Stimulated activated CD8-positive, alpha-beta memory T cell treated with anti-CD3 and anti-CD28 coated beads, Interleukin-7, amount 100 ng/mL, for 24 hours (primary cell): ENCODE measurements around the gene AGAP1.

Source experiments
- DNase-seq: peaks from one replicate; pipeline ENCODE4 v3.0.0-alpha.2; 2020; ENCODE audit warnings: low read depth

AGAP1 gene

GRCh38 chr2:235999011-235999410 lies 505.2 kb downstream of the AGAP1 start:
- no peak for DNase-seq

DNA sequence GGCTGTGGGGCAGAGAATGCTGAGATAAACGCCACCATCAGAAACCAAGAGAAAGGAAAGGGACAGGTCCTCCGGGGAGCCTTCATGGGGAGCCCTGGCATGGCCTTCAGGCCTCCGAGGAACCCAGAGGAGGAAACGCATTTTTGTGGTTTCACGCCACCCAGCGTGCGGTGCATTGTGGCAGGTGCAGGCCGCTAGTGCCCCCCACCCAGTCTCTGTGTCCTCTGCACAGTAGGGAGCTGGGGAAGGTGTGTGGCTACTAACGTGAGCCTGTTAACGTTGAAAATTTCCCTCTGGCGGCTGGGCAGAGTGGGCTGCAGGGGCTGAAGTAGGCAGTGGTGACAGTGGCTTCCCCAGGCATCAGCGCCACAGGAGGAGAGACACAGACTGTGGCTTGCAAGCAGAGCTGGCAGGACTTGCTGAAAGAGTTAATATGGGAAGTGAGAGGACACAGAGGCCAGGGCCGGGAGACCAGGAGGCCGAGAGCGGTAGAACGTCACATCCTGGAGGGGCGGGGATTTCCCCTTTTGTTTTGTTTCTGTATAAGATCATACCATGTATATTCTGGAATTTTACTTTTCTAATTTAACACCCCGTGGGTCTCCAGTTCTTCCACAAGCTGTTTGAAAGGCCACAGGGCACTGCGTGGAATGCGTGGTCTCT lies 507.5 kb downstream of the AGAP1 start:
- DNase-seq = no peak

DNA sequence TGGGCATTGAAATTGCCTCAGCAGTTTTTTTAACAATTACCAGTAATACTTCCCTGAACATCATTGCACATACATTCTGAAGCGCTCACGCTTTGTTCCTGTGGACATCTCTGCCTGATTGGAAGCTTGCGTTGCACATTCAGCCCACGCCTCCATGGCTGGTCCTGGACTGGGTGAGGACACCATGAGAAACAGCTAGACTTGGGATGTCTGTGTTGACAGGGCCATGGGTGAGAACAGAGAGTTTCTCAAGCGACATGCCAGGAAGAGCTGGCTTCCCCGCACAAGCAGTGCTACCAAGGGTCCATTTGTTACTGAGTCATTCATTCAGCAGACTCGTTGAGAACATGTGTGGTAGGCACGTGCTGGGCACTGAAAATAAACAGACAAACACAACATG lies 508.0 kb downstream of the AGAP1 start:
- no peak for DNase-seq

DNA sequence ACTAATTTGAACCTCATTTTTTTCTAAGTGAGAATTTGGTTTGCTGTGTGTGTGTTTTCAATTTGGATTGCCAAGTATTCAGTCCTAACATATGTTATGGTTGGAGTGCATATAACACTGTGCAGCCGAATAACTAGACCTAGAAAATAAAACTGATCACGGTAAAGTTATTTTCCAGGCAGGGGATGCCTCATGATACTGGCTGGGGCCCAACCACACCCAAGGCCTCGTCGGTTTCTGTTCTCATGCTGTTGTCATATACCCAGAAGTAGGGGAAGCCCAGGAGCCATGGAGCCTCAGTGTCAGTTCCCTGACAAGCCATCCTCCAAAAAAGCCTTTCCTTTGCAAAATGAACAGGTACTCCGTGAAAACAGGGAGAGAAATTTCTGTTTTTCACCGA lies 514.2 kb downstream of the AGAP1 start:
- no peak for DNase-seq

- DNase-seq = no peak
These were observed 515.0 kb downstream of the AGAP1 start for GRCh38 chr2:236008857-236009256.

- no peak for DNase-seq
These were observed 517.3 kb downstream of the AGAP1 start for GRCh38 chr2:236010920-236011685.

DNA sequence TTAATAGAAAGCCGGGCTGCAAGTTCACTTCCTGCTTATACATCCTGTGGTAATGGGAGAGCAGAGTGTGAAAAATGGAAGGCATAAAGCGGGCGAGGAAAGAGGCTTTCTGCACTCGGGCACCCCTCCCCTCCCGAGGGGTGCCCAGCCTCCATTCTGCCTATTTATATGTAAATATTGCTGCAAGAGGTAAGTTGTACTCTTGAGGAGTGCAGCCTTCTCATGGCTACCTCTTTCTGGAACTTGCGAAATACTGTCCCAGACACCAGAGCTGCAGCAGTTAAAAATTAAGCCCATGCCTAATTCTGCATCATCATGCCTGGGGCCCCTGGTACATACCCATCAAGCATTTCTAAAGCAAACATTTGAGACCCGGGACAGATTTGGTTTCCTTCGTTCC lies 518.3 kb downstream of the AGAP1 start:
- no peak for DNase-seq

GRCh38 chr2:236014408-236015131 lies 520.7 kb downstream of the AGAP1 start:
- no peak for DNase-seq

- DNase-seq = no peak
These were observed 521.3 kb downstream of the AGAP1 start for GRCh38 chr2:236015171-236015570.

GRCh38 chr2:236016496-236016895 lies 522.7 kb downstream of the AGAP1 start:
- DNase-seq = no peak

- DNase-seq = no peak
These were observed 523.6 kb downstream of the AGAP1 start for GRCh38 chr2:236017446-236017845.

GRCh38 chr2:236019434-236019833 lies 525.6 kb downstream of the AGAP1 start:
- DNase-seq = no peak

DNA sequence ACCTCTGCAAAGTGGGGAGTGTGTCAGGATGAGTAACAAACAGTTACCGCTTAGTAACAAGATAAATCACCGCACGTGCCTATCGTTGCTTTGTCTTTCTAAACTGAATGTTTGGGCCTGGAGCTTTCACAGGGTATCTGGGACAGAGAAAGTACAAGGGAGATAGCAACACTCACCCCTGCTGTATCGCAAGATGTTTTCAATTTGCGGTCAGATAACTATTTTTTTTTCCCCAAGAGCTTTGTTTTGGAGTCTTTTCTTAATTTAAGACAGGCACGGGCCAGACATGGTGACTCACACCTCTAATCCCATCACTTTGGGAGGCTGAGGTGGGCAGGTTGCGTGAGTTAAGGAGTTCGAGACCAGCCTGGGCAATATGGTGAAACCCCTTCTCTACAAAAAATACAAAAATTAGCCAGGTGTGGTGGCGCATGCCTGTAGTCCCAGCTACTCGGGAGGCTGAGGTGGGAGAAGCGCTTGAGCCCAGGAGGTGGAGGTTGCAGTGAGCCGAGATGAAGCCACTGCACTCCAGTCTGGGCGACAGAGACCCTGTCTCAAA lies 527.7 kb downstream of the AGAP1 start:
- DNase-seq = no peak

DNA sequence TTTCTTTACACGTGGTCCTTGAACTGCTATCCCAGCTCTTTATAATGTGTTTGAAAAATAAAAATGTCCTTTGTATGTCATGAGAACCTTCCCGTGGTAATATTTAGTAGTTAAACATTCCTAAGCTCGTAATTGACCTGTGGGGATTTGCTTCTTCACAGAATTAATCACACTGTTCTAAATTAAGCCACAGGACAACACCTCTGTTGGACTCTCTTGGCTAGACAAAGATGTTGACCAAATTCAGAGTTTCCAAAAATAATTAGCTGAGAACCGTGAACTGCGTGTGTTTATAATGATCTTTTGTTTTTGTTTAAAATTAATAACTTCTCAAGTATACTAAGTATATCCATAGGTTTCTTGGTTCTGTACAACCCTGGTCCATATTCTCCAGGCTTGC lies 528.3 kb downstream of the AGAP1 start:
- no peak for DNase-seq

- no peak for DNase-seq
These were observed 532.0 kb downstream of the AGAP1 start for GRCh38 chr2:236025892-236026291.

DNA sequence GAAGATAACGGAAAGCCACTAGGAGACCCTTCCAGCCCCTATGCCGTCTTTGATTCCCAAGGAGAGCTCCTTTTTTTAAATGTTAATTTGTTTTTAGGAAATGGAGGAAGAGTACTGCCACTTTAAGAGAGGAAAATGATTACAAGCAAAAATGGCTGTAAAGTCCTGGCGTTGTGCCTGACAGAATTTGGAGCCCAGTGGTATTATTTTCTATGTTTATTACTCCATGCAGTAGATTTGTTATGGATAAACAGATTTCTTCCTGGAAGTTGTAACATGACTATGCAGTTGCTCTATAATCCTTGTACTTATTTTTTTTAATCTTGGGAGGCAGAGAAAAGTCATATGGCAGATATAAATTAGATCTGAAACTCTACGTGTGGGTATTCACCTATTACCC lies 533.0 kb downstream of the AGAP1 start:
- DNase-seq = no peak

- DNase-seq = no peak
These were observed 534.2 kb downstream of the AGAP1 start for GRCh38 chr2:236028066-236028465.

- DNase-seq = no peak
These were observed 539.6 kb downstream of the AGAP1 start for GRCh38 chr2:236033462-236033861.

DNA sequence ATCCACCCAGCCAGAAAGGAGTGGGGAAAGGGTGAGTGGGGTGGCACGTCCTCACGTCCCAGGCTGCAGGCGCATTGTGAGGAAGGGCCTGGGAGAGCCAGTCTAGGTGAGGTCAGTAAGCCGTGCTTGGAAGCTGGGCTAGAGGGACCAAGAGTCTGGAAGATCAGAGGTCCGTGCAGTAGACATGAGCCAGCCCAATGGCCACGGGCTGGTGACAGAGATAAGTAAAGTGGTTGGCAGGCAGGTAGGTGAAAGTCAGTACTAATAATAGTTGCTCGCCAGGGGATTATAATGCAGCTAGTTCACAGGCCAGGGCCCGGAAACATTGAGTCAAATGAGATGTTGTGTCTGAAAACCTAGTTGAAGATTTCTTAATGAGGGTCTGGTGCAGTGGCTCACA lies 541.1 kb downstream of the AGAP1 start:
- DNase-seq = no peak

DNA sequence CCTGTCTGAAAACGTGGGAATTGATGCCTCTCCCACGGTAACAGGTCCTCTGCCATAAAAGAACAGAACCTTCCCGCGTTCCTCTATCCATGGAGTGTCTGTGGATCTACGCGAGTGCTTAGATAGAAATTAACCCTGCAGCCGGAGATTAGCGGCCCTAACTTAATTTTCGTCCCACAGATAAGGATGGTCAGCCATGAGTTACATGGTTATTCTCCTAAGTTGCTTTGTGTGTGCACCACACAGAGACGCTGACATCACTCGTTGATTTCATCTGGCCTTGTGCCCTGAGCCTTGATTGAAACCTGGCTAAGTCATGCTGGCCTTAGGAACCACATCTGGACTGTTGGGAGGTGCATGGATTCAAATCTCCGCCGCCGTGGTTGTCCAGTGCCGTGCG lies 542.2 kb downstream of the AGAP1 start:
- DNase-seq = no peak

DNA sequence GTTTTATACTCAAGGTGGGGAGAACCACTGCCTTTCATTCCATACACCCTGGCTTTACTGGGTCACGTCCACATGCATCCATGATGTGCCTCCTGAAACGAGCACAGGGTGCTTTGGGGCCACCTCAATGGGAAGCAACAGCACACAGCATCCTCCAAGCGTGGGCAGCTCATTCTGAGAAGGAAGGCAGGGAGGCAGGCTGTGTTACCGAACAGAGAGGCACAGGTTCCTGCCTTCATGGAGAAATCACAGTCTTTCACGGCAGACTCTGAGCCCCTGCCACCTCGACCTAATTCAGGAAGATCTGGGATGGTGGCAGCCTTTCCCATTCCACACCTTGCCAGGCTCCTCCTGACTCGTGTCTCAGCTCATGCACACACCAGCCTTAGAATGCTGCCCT lies 544.3 kb downstream of the AGAP1 start:
- DNase-seq = no peak

DNA sequence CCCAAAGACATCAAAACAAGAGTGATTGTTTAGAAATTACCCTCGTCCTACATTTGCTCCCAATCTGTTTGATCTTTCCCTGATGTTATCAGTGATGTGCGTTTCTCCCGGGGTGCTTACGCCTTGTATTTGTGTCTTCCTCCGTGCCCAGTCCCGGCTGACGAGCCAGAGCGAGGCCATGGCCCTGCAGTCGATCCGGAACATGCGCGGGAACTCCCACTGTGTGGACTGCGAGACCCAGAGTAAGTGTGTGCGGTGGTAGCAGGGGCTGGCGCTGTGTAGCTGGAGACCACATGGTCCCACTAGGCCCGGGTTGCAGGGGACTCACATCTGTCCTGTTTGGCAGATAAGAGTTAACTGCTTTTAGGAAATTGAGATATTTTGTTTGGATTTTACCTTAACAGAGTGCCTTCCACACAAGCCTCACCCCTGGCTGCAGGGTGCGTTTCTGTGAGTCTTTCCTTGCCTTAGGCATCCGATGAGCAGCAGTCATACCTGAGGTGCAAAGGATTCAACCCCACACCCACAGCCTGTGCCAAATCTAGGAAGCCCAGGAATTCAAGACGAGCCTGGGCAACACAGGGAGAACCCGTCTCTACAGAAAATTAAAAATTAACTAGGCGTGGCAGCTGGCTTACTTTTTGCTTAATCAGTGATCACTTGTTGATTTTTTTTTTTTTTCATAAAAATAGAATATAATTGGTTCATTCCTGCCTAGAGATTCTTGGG lies 546.9 kb downstream of the AGAP1 start:
- no peak for DNase-seq
